Fibroblast of skin of scalp (primary cell): ENCODE results near the gene TMEM126A. TPM values are rescaled to one million over a fixed set of nuclear protein-coding genes. Genes with fewer than 3 reads are reported as not detected.
"Not testable (repeated sequence)": the region's sequence is repeated elsewhere in the genome, so short reads cannot be mapped to it uniquely, and the experiment has no call there.

ENCODE experiments used
- DNase-seq: peaks from one replicate; pipeline ENCODE4 v3.0.0-alpha.2; 2013
- polyA plus RNA-seq, 2 experiments: library from polyadenylated mRNA; unstranded; fragments of 120-200 nt; gene quantifications; one replicate each; pipeline ENCODE4 v1.2.1, GENCODE V29; 2013; ENCODE audit not compliant: insufficient read length in 2 of 2

Gene TMEM126A
- polyA plus RNA-seq (2013, experiment 1 of 2; ENCODE audit: insufficient read length): 46.5 TPM
- polyA plus RNA-seq (2013, experiment 2 of 2; ENCODE audit: insufficient read length): 46.3 TPM

DNA sequence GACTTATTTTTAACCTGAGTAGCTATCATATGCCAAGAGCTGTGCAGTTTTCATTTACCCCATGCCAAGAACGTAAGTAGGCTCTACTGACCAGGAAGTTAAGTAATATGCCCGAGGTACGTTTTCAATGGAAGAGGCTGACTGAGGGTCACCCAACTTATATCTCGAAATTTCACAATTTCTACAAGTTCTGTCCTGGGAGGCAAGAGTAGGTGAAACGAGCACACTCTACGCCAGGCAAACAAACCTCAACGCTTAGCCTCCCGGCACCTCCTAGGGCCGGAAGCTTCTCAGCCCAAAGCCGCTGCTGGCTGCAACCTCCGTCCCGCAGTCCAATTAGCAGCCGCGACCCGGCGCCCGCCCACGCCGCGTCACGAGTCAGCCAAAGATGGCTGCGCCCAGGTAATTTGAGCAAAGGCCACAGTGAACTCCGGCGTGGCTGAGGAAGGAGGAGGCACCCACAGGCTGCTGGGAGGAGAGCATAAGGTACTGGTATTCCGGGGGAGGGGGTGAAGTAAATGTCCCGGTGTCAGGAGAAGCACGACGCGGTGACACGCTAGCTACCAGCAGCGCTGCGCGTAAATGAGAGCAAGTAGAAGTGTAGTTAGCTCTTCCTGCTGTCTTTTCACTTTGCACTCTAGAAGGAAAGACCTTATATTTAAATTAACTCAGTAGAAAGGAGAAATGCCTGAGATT is at the start of gene TMEM126A:
Gene TMEM126A, plus strand, starts transcription at position 364 of the 696 bp plus-strand sequence. CDS start 2,289 bp downstream, outside the sequence.
- peak; percentile 81 for DNase-seq

DNA sequence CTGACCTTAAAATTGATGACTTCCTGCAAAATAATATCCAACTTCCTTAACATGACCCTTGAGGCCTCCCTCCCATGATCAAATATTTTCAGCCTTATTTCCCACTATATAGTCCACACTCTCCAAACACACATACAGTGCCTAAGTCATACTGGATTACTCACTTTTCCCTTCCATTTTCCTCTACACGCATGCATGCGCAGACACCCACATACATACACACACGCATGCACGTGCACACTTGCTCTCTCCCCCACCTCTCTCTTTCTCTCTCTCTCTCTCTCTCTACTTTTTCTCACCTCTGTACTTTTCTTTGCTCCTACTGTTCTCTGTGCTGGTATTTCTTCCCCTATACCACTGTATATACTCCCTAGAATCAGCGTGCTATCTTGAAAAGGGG is 48.7 kb upstream of the TMEM126A start:
- DNase-seq: no peak

DNA sequence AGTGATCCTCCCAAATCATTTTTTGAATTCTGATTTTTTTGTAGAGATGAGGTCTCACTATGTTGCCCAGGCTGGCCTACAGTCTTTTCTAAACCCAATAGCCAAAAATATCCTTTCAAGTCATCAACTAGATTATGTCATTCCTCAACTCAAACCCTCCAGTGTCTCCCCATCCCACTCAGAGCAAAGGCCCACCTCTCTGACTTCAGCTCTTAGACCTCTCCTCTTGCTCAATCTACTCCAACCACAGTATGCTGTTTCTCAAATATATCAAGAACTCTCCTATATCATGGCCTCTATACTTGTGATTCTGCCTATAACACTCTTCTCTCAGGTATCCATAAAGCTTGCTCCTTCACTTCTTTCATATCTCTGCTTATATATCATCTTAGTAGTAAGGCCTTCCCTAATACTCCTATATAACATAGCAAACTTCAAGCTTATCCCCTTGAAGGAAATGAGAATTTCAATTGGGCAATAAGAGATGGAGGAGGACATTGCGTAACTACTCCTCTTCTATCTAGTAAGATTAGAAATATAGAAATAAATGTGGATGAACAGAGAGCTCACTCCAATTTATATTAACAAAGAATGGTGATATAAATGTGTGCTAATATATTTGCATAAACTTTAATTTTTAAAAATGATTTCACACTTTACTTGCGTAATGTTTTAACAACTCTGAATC is 45.1 kb upstream of the TMEM126A start:
- DNase-seq: no peak

DNA sequence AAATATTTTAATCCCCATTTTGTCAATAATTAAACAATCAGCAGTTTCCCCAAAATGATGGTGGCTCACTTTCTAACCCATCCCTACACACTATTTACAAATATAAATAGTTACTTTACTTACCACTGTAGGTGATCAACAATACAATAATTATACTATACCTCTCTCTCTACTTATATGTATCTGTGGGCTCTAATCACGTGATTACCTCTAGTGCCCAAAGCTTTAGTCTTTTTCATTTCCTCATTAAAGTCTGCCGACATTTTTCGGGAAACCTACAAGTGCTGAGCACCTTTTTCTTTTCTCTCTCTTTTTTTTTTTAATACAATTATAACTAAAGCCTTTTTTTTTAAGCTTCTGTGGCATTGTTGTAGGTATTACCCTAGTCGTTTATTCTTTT is 44.5 kb upstream of the TMEM126A start:
- no peak for DNase-seq

DNA sequence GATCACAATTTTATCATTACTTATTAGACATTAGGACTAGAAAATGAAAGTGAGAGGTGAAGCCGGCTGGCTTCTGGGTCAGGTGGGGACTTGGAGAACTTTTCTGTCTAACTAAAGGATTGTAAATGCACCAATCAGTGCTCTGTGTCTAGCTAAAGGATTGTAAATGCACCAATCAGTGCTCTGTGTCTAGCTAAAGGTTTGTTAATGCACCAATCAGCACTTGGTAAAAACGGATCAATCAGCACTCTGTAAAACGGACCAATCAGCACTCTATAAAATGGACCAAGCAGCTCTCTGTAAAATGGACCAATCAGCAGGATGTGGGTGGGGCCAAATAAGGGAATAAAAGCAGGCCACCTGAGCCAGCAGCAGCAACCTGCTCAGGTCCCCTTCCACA is 41.5 kb upstream of the TMEM126A start:
- not testable (repeated sequence) for DNase-seq

DNA sequence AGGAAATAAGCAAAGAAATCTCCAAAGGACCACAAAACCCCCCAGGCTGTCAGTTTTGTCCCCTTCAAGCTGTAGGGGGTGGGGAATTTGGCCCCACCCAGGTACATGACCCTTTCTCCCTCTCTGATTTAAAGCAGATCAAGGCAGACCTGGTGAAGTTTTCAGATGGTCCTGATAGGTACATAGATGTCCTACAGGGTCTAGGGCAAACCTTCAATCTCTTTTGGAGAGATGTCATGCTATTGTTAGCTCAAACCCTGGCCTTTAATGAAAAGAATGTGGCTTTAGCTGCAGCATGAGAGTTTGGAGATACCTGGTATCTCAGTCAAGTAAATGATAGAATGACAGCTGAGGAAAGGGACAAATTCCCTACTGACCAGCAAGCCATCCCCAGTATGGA is 39.1 kb upstream of the TMEM126A start:
- DNase-seq: not testable (repeated sequence)

DNA sequence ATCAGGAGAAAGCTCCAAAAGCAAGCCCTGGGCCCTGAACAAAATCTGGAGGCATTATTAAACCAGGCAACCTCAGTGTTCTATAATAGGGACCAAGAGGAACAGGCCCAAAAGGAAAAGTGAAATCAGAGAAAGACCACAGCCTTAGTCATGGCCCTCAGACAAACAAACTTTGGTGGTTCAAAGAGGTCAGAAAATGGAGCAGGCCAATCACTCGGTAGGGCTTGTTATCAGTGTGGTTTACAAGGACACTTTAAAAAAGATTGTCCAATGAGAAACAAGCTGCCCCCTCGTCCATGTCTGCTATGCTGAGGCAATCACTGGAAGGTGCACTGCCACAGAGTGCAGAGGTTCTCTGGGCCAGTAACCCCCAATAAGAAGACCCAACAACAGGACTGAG is 38.5 kb upstream of the TMEM126A start:
- DNase-seq: not testable (repeated sequence)

DNA sequence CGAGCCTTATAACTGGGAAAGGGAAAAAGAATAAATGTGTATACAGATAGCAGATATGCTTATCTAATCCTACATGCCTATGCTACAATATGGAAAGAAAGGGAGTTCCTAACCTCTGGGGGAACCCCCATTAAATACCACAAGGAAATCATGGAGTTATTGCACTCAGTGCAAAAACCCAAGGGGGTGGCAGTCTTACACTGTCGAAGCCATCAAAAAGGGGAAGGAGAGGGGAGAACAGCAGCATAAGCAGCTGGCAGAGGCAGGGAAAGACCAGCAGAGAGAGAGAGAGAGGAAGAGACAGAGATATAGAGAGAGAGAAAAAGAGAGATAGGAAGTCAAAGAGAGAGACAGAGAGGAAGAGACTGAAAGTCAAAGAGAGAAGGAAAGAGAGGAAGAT is 36.1 kb upstream of the TMEM126A start:
- not testable (repeated sequence) for DNase-seq

DNA sequence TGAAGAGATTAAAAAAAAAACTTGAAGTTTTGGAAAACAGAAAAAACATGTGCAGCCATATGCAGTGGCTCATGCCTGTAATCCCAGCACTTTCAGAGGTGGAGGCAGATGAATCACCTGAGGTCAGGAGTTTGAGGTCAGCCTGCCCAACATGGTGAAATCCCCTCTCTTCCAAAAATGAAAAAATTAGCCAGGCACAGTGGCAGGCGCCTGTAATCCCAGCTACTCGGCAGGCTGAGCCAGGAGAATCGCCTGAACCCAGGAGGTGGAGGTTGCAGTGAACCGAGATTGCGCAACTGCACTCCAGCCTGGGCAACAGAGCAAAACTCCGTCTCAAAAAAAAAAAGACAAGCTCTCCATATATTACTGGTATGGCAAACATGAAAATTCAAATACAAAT is 28.3 kb upstream of the TMEM126A start:
- DNase-seq: no peak

DNA sequence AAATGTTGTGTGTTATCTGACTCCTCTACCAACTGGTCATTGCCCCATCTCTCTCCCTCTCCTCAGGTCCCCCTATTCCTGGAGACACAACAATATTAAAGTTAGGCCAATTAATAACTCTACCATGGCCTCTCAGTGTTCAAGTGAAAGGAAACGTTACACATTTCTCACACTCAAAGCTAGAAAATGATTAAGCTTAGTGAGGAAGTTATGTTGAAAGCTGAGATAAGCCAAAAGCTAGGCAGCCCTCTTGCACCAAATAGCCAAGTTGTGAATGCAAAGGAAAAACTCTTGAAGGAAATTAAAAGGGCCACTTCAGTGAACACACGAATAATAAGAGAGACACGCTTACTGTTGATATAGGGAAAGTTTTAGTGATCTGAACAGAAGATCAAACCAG is 27.5 kb upstream of the TMEM126A start:
- no peak for DNase-seq

DNA sequence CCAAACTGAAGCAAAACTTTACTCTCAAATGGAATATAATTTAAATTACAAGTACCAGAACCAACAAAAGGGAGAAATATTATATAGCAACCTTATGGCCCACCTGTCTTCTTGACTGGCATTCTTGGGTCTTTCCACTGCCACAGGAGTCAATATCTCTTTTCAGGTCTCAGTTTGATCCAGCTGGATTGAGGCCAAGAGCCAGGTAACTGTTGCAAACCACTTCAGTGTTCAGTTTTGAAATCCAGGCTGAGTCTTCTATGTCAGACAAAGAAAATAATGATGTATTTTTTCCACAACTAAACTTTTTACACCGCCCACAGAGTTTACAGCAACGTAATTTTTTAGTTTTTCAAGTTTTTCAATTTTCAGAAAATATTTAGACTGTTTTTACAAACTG is 21.3 kb upstream of the TMEM126A start:
- DNase-seq: no peak

DNA sequence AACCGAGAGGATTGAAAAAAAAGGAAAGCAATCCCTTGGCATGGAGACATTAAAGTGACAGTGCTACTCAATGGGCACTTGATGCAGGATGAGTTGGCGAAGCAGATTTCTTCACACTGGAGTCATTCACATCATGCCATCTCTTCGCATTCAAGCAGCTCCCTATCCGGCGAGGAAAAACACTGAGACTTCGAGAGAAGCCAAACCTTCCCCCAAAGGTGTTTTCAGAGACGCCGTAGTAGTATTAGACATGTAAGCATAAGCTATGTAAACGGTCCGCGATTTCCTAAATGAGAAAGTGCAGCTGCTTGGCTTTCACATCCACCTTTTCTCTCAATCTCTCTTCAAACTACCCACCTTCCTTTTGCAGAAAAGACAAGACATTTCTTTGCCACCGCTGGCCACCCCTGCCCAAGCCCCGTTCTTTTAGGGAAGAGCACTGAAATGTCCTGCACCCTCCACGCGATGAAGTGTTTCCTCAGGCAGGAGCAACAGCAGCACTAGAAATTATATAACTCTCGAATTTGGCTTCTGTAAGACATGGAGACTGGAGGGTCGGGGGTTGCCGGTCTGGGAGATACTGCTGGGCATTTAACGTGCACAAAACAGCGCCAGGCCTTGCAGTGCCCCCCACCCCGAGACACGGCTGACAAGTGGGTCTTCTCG is 20.3 kb upstream of the TMEM126A start, which contains the start of gene DLG2:
Gene DLG2, minus strand, starts transcription at position 13 of the 666 bp plus-strand sequence.
- DNase-seq: peak; percentile 36

DNA sequence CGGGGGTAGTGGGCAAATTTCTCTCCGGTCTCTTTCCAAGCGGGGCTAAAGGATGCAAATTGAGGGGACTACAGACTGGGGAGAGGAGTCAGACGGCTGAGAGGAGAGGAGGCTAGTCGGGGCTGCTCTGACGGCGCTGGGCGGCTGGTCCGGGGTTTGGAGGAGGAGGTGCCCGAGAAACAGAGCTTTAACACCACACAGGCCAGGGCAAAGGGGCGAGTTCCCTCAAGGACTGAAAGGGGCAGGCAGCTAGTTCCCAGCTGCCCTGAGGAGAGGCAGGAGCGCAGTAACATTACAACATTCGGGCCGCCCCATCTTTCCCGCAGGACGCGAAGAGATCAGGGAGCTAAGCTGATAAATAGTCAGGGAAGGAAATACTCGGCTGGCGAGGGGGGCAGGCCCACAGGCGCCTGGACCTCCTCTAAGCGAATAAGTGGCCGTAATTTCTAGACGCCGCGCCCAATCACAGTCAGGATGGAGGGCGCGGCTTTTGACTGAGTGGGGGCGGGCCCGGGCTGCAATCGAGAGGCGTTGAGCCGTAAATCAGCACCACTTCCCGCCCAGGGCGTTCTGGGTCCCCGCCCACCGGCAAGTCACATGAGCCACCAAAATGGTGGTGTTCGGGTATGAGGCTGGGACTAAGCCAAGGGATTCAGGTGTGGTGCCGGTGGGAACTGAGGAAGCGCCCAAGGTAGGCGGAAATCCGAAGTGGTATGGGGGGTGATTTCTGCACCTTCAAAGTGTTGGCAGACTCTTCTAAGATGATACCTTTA is 19.6 kb upstream of the TMEM126A start, which contains the start of gene TMEM126B:
Gene TMEM126B, plus strand, starts transcription at position 596 of the 773 bp plus-strand sequence. Its CDS starts 15 bp downstream, at position 611.
- peak; percentile 97 for DNase-seq

DNA sequence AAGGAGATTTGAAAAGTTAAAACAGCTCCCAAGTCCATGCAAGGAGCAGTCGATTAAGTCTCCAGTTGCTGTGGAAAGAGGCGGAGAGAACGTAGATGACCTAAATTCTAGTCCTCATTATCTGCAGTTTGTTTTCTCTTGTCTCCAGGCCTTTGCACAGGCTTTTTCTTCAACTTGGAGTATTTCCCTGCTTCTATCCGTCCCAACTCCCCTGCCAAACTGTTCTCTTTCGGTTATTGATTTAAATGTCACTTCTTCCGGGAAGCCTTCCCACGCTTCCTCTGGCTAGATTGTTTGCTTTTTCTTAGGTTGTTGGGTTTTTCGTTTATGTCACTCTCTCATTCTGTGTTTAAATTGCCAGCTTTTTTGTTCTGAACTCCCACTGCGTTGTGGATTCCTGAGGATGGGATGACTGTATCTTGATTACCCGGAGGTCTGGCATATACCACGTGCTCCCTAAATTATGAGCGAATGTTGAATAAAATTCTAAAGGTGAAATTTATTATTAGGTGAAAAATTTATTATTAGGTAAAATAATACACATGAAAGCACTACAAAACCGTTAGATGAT is 18.9 kb upstream of the TMEM126A start:
- DNase-seq: no peak

DNA sequence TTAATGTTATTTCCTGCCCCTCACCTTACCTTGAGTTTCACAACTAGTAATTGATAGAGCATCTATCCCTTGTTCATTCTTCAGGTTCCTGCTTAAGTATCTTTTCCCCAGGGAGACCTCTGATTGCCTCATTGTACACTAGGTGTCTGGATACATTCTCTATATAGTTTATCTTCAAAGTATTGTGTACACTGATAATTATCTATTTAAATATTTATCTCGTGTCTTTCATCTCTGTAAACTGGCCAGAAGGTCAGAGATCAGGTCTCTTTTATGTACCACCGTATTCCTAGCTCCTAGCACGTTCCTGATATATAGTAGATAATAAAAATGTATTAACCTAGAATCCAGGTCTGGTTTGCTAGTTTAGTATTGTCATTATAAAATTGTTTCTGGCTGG is 13.0 kb upstream of the TMEM126A start:
- no peak for DNase-seq

DNA sequence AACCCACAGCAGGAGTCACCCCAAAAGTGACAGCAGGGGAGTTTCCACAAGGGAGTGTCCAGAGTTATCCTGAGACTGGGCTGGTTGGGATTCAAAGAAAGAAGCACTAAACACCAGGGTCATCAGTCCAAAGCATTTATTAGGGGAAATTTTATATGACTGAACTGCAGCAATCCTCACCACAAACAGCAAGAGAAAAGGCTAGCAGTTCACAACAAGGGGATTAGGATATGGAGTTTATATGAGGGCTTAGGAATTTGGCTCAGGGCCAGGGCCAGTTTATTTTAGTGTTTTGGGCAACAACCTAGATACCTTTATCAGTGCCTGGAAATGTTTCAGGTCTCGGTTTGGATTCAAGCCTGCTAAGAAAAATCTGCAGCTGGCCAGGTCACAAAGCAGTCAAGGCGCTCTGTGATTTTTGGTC is 4.6 kb upstream of the TMEM126A start:
- no peak for DNase-seq

DNA sequence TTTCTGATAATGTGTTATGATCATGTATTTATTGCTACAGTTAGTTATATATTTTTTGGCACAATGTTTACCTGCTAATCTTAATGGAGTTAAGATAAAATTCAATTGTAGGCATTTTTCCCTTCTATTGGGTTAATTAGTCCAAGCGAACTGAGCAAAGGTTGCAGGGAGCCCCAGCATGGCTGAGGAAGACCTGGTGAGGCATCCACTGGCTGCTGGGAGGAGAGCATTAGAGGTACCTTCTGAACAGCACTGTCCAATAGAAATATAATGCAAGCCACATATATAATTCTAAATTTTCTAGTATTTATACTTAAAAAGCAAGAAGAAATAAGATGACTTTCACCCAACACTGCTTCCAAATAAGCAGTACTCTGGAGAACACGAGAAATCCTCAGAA is 689 bp upstream of the TMEM126A start:
- DNase-seq: no peak

DNA sequence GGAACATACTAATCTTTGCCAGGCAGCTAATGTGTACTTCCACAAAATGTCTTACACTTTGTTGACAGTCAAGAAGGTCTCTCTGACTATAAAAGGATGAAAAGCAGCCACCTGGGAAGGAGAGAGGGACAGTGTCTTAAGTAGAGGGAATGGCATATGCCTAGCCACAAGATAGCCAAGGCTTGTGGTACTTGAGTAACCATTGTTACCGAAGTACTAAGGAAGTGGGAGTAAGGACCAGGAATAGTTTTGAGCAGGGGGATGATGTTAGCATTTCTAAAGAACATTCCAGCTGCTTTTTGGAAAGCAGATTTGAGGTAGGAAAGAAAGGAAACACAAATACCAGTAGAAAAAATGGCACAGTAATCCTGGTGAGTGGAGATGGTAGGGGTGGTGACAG is 3.4 kb downstream of the TMEM126A start:
- DNase-seq: no peak

DNA sequence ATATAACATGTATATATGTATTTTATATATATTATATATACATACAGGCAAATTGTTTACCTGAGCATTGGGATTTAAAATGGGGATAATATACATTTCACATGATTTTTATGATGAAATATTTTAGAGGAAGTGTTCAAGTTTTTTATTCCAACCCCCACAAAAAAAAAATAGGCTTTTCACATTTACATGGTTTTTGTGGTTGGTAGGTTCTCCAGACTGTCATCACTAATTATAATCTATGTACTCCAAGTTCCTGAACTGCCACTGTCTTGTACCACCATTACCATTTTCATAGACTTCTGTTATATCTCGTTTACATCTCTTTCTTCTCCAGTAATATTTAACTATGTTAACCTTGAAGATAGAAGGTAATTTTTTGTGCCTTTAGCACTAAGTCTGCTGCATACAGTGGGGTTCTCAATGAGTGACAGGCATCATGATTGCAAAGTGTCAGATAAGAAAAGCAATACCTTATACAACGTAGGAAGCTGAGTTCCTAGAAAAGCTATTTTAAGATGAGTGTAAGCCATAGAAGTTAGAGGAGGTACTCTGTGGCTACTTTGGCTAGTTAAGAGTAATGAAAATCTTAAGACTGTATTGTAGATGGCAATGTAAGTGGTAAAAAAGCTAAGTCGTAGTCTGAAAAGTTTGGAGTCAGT is 5.2 kb downstream of the TMEM126A start:
- DNase-seq: no peak

DNA sequence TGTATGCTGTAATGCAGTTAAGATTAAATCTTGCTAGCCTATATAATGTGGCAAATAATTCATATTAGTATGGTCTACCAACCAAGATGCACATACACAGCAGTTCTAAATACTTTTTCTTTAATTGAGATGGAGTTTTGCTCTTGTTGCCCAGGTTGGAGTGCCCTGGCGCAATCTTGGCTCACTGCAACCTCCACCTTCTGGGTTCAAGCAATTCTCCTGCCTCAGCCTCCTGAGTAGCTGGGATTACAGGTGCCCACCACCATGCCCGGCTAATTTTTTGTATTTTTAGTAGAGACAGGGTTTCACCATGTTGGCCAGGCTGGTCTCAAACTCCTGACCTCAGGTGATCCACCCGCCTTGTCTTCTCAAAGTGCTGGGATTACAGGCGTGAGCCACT is 6.6 kb downstream of the TMEM126A start:
- DNase-seq: not testable (repeated sequence)

DNA sequence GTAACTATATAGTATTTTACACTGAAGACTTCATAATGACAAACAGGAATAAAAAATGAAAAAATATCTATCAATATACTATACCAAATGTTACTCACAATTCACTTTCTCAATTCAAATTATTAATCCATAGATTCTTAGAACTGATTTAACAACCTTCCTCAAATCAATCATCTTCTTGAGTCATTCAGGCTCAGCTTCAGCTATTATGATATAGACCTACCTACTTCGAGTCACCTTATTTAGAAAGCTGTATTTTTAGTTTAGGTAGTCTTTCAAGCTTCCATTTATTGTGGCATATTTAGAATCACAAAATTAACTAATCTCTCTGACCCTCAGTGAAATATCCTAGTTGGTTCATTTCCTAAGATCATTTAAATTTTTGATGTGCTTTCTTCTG is 9.0 kb downstream of the TMEM126A start:
- DNase-seq: no peak

DNA sequence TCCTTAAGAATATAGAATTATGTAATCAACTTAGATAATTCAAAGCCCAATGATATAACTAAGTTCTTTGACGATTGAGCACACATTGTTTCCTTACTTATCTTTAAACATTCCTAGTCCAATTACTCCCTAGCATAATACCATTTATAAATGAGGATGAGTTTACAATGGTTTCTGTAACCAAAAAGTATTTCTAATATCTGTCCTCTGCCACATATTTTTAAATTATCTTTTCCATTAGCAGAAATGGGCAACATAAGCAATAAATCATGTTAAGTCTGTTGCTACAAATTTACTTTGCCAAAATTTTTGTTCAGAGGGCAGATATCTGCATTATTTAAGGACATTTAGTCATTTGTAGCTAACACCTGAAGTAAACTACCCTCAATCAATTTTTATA is 10.4 kb downstream of the TMEM126A start:
- DNase-seq: no peak
